ENCODE data around the gene NIPBL.

NIPBL gene

DNA sequence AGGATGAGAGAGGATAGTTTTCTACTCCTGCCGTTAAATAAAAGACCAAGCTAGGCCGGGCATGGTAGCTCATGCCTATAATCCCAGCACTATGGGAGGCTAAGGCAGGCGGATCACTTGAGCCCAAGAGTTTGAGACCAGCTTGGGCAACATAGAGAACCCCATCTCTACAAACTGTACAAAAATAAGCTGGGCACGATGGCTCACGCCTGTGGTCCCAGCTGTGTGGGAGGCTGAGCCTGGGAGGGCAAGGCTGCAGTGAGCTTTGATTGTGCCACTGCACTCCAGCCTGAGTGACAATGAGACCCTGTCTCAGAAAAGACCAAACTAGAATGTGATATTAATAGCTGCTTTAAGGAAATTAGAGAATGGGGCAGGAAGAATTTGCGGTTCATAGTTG lies 158.4 kb downstream of the NIPBL start:
- Mint-ChIP-seq H3K4me1 (ENCODE audit: low read depth) (peaks cover 3% of the 10 kb centered on the region), H3K27me3 (no peaks in the 10 kb centered on the region), H3K27ac (no peak overlapping the region), H3K4me3 (no peak overlapping the region), H3K36me3 (ENCODE audit: low read depth) (peaks cover 60% of the 10 kb centered on the region), H3K9me3 (no peaks in the 10 kb centered on the region)
- no peak for DNase-seq

- Mint-ChIP-seq H3K27ac (no peak overlapping the region), H3K27me3 (no peaks in the 10 kb centered on the region)
These were observed 161.3 kb downstream of the NIPBL start for GRCh38 chr5:37037840-37038239.

DNA sequence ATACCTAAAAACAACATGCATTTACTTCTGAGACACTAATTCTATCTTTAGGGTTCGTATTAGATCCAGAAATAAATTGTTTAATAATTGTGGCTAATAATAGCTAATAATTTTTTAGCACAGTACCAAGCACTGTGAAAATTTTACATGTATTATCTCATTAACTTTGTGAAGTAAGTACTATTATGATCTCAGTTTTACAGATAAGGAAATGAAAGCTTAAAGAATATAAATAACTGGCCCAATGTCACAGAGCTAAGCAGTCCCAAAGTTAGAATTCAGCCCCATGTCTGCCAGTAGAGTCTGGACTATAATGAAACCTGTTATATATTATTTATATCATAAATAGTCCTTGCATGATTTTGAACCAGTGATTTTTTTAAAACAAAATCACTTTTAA lies 163.3 kb downstream of the NIPBL start:
- no peaks in the 10 kb centered on the region for H3K4me1 Mint-ChIP-seq (ENCODE audit: low read depth)
- no peaks in the 10 kb centered on the region for H3K27me3 Mint-ChIP-seq
- H3K4me3 Mint-ChIP-seq = no peak overlapping the region
- no peaks in the 10 kb centered on the region for H3K9me3 Mint-ChIP-seq
- no peak overlapping the region for H3K27ac Mint-ChIP-seq
- DNase-seq = no peak
- peaks cover 51% of the 10 kb centered on the region for H3K36me3 Mint-ChIP-seq (ENCODE audit: low read depth)

More at GRCh38 chr5:37037840-37038239, 161.3 kb downstream of the NIPBL start:
- Mint-ChIP-seq H3K36me3 (ENCODE audit: low read depth) (peaks cover 52% of the 10 kb centered on the region), H3K4me3 (no peak overlapping the region), H3K4me1 (ENCODE audit: low read depth) (peaks cover 3% of the 10 kb centered on the region), H3K9me3 (no peaks in the 10 kb centered on the region)
- no peak for DNase-seq

- H3K4me3 Mint-ChIP-seq = no peak overlapping the region
- H3K27me3 Mint-ChIP-seq = no peaks in the 10 kb centered on the region
- H3K36me3 Mint-ChIP-seq (ENCODE audit: low read depth) = peaks cover 63% of the 10 kb centered on the region
These were observed 167.1 kb downstream of the NIPBL start for GRCh38 chr5:37043693-37044092.

DNA sequence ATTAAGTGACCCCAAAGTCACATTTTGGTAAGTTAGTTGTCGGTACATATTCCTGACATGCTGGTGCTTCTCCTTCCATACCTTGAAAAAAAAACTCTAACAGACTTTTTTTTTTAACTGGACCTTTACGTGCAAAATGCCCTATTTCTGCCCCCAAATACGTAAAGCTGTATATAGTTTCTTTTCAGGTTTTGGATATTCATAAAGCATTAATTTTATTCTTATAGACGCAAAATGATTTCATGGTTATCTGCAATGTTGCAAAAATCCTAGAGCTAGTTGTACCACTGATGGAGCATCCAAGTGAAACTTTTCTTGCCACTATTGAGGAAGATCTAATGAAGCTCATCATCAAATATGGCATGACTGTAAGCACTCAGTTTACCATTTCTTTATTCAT lies 167.6 kb downstream of the NIPBL start:
- DNase-seq = no peak
- no peak overlapping the region for H3K4me3 Mint-ChIP-seq
- H3K36me3 Mint-ChIP-seq (ENCODE audit: low read depth) = peaks cover 67% of the 10 kb centered on the region
- no peaks in the 10 kb centered on the region for H3K27me3 Mint-ChIP-seq
- H3K4me1 Mint-ChIP-seq (ENCODE audit: low read depth) = no peaks in the 10 kb centered on the region
- H3K27ac Mint-ChIP-seq = no peak overlapping the region
- H3K9me3 Mint-ChIP-seq = no peaks in the 10 kb centered on the region

More at GRCh38 chr5:37043693-37044092, 167.1 kb downstream of the NIPBL start:
- H3K4me1 Mint-ChIP-seq (ENCODE audit: low read depth) = no peaks in the 10 kb centered on the region
- H3K9me3 Mint-ChIP-seq = no peaks in the 10 kb centered on the region
- H3K27ac Mint-ChIP-seq = no peak overlapping the region
- no peak for DNase-seq

DNA sequence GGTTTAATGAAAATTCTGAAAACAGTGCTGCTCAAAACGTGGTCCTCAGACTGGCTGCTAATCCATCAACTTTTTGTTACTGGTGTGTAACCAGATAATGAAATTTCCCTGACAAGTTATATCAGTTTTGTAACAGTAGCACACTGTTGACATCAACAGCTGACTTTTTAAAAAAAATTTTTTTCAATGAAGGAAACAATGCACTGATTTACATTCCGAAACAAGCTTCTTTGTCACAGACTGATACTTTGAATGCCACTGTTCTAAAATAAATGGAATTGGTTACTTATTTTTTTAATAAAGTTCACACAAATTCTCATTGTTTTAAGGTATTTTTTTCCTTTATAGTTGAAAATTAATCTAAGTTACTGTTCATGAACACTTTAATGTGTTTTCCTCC lies 169.1 kb downstream of the NIPBL start:
- no peaks in the 10 kb centered on the region for H3K27me3 Mint-ChIP-seq
- no peak overlapping the region for H3K27ac Mint-ChIP-seq
- no peak for DNase-seq
- H3K36me3 Mint-ChIP-seq (ENCODE audit: low read depth) = peaks cover 73% of the 10 kb centered on the region
- H3K4me3 Mint-ChIP-seq = no peak overlapping the region
- no peaks in the 10 kb centered on the region for H3K4me1 Mint-ChIP-seq (ENCODE audit: low read depth)
- H3K9me3 Mint-ChIP-seq = no peaks in the 10 kb centered on the region

- H3K27me3 Mint-ChIP-seq = no peaks in the 10 kb centered on the region
- no peaks in the 10 kb centered on the region for H3K9me3 Mint-ChIP-seq
- no peak overlapping the region for H3K4me3 Mint-ChIP-seq
- DNase-seq = no peak
- H3K36me3 Mint-ChIP-seq (ENCODE audit: low read depth) = peaks cover 81% of the 10 kb centered on the region
- no peak overlapping the region for H3K27ac Mint-ChIP-seq
- no peaks in the 10 kb centered on the region for H3K4me1 Mint-ChIP-seq (ENCODE audit: low read depth)
These were observed 171.4 kb downstream of the NIPBL start for GRCh38 chr5:37047947-37048346.

DNA sequence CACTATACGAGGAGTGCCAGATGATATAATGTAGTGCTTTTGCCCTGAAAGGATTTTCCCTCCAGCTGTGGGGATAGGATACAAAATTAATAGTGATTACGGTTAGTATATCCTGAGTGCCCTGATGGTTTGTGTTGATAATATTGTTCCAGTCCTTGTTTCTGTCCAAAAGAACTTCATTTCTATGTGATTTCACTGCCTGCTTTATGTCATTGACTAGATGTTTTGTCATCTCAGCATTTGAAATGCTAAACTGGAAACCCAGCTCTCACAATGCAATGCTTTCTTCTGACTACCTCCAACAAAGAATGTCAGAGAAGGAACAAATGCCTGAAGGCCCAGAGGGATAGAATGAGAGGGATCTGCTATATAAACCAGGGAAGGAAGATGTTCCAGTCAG lies 177.8 kb downstream of the NIPBL start:
- Mint-ChIP-seq H3K4me1 (ENCODE audit: low read depth) (no peaks in the 10 kb centered on the region), H3K36me3 (ENCODE audit: low read depth) (peaks cover 82% of the 10 kb centered on the region), H3K27ac (no peak overlapping the region), H3K4me3 (no peak overlapping the region), H3K9me3 (no peaks in the 10 kb centered on the region), H3K27me3 (no peaks in the 10 kb centered on the region)
- no peak for DNase-seq

DNA sequence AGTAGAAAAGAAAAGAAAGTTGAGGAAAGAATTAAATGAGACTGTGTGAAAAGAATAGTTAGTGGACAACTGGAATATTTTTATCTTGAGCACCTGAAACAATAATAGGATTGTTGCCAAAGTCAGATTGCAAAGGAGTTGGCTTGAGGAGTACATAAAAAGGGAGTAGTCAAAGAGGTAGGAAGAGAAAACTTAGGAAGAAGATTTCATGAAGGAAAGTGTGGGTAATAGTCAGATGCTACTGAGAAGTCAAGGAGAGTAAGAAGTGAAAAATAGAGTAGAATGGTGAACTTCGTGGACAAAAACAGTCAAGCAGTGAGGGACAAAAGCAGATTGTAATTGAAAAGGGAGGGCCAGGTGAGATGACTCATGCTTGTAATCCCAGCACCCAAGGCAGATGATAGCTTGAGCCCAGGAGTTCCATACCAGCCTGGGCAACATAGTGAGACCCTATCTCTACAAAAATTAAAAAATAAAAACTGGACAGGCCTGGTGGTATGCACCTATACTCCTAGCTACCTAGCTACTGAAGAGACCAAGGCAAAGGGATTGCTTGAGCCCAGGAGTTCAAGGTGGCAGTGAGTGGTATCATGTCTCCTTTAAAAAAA lies 178.9 kb downstream of the NIPBL start:
- no peak for DNase-seq
- no peaks in the 10 kb centered on the region for H3K9me3 Mint-ChIP-seq
- H3K27ac Mint-ChIP-seq = peak overlapping the region; percentile 31
- H3K27me3 Mint-ChIP-seq = no peaks in the 10 kb centered on the region
- peaks cover 81% of the 10 kb centered on the region for H3K36me3 Mint-ChIP-seq (ENCODE audit: low read depth)
- no peaks in the 10 kb centered on the region for H3K4me1 Mint-ChIP-seq (ENCODE audit: low read depth)
- no peak overlapping the region for H3K4me3 Mint-ChIP-seq

DNA sequence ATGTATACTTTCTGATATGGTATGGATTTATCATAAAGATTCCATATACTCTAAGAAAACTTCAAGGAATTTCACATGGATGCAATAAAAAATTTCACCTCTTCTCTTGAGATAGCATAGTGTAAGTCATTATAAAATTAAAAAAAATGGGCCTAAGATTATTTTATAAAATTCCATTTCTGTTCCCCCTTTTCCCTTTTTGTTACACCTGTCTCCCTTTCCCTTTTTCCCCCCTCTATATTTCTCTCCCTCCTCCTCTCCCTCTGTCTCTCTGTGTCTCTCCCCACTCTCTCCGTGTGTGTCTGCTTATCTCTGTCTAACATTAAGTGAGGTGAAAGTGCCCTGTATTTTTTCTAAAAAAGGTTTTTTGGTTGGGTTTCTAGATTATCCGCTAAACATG lies 180.2 kb downstream of the NIPBL start:
- Mint-ChIP-seq H3K27me3 (no peaks in the 10 kb centered on the region), H3K4me1 (ENCODE audit: low read depth) (no peaks in the 10 kb centered on the region), H3K4me3 (no peak overlapping the region), H3K27ac (peak overlapping the region; percentile 35), H3K36me3 (ENCODE audit: low read depth) (peaks cover 78% of the 10 kb centered on the region), H3K9me3 (no peaks in the 10 kb centered on the region)
- no peak for DNase-seq

DNA sequence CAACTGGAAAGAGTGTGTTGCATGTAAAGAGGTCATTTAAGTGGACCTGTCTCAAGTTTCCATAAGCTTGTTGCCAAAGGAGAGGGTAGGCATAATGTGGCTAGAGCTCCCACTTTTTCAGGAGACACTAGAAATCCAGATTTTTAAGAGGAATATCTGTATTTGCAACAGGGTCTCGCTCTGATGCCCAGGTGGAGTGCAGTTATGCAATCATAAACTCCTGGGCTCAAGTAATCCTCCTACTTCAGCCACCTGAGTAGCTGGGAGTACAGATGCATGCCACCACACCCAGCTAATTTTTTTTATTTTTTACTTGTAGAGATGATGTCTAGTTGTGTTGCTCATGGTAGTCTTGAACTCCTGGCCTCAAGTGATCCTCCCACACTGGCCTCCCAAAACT lies 183.5 kb downstream of the NIPBL start:
- no peak for DNase-seq
- Mint-ChIP-seq H3K36me3 (ENCODE audit: low read depth) (peaks cover 81% of the 10 kb centered on the region), H3K27me3 (no peaks in the 10 kb centered on the region), H3K4me1 (ENCODE audit: low read depth) (no peaks in the 10 kb centered on the region), H3K4me3 (no peak overlapping the region), H3K27ac (no peak overlapping the region), H3K9me3 (no peaks in the 10 kb centered on the region)

GRCh38 chr5:37063739-37064138 lies 187.2 kb downstream of the NIPBL start:
- H3K27me3 Mint-ChIP-seq = no peaks in the 10 kb centered on the region
- peaks cover 58% of the 10 kb centered on the region for H3K36me3 Mint-ChIP-seq (ENCODE audit: low read depth)
- H3K27ac Mint-ChIP-seq = no peak overlapping the region
- H3K4me3 Mint-ChIP-seq = no peak overlapping the region
- H3K9me3 Mint-ChIP-seq = no peaks in the 10 kb centered on the region
- no peaks in the 10 kb centered on the region for H3K4me1 Mint-ChIP-seq (ENCODE audit: low read depth)
- DNase-seq = no peak

DNA sequence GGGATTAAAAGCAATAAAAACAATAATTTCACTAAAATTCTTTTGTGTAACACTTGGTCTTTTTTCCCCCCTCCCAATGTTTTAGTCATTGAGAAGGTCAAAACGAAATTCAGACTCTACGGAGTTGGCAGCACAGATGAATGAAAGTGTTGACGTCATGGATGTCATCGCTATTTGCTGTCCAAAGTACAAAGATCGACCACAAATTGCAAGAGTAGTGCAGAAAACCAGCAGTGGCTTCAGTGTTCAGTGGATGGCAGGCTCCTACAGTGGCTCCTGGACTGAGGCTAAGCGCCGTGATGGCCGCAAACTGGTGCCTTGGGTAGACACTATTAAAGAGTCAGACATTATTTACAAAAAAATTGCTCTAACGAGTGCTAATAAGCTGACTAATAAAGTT lies 187.9 kb downstream of the NIPBL start:
- no peak for DNase-seq
- Mint-ChIP-seq H3K4me1 (ENCODE audit: low read depth) (no peaks in the 10 kb centered on the region), H3K27ac (no peak overlapping the region), H3K9me3 (no peaks in the 10 kb centered on the region), H3K36me3 (ENCODE audit: low read depth) (peaks cover 53% of the 10 kb centered on the region), H3K4me3 (no peak overlapping the region), H3K27me3 (no peaks in the 10 kb centered on the region)

DNA sequence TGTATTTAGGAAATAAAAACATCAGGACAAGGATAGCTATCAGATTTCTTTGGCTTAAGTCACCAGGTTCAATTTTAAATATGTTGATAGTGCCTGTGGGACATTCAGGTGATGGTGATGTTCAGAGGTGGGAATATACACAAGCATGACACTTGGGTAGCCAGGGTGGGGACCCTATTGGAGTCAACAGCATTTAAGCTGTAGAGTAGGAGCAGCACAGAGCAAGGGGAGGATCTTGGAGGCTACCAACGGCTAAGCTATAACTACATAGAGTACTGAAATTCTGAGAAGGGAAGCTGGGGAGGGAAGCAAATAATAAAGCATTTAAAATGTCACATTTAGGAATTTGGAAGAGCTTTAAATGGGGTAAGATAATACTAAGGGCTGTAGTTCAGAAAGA lies 194.9 kb downstream of the NIPBL start:
- Mint-ChIP-seq H3K4me3 (no peak overlapping the region), H3K9me3 (no peaks in the 10 kb centered on the region), H3K4me1 (ENCODE audit: low read depth) (no peaks in the 10 kb centered on the region), H3K27me3 (no peaks in the 10 kb centered on the region), H3K36me3 (ENCODE audit: low read depth) (peaks cover under 1% of the 10 kb centered on the region), H3K27ac (no peak overlapping the region)
- DNase-seq = no peak

GRCh38 chr5:37071901-37072581 lies 195.5 kb downstream of the NIPBL start:
- Mint-ChIP-seq H3K9me3 (no peaks in the 10 kb centered on the region), H3K4me3 (no peak overlapping the region), H3K36me3 (ENCODE audit: low read depth) (no peaks in the 10 kb centered on the region), H3K4me1 (ENCODE audit: low read depth) (no peaks in the 10 kb centered on the region), H3K27me3 (no peaks in the 10 kb centered on the region), H3K27ac (no peak overlapping the region)
- DNase-seq = no peak
